H9 (cell line): ENCODE data around the gene MITF. TPM values are rescaled to one million over a fixed set of nuclear protein-coding genes. Genes with fewer than 3 reads are reported as not detected.

Experiments used
- DNase-seq: peaks from one replicate; pipeline ENCODE4 v3.0.0-alpha.2; 2017
- H2AFZ ChIP-seq: one replicate; pipeline ENCODE4 v1.6.1; 2013; ENCODE audit warnings: mild to moderate bottlenecking, low read length, control low read depth, moderate library complexity
- H2AK5ac ChIP-seq: 2 replicates; pipeline ENCODE4 v1.6.1; 2013; ENCODE audit warnings: low read length, control low read depth, mixed read lengths; ENCODE audit not compliant: insufficient read length
- H2BK120ac ChIP-seq: one replicate; pipeline ENCODE4 v1.6.1; 2013; ENCODE audit warnings: low read depth, mild to moderate bottlenecking, low read length, control low read depth, inconsistent platforms; ENCODE audit not compliant: poor library complexity, severe bottlenecking
- H2BK12ac ChIP-seq: 2 replicates; pipeline ENCODE4 v1.6.1; 2013; ENCODE audit warnings: low read length, control low read depth, mixed read lengths, low read depth; ENCODE audit not compliant: insufficient read length
- H2BK15ac ChIP-seq: 2 replicates; pipeline ENCODE4 v1.6.1; 2013; ENCODE audit warnings: low read depth, low read length, control low read depth
- H2BK20ac ChIP-seq: one replicate; pipeline ENCODE4 v1.6.1; 2013; ENCODE audit warnings: low read depth, mild to moderate bottlenecking, low read length, control low read depth, inconsistent platforms; ENCODE audit not compliant: poor library complexity, severe bottlenecking
- H2BK5ac ChIP-seq: 2 replicates; pipeline ENCODE4 v1.6.1; 2013; ENCODE audit warnings: low read length, control low read depth, mixed read lengths; ENCODE audit not compliant: insufficient read length
- H3K14ac ChIP-seq: 2 replicates; pipeline ENCODE4 v1.6.1; 2013; ENCODE audit warnings: low read length, control low read depth; ENCODE audit not compliant: insufficient read depth
- H3K18ac ChIP-seq: 2 replicates; pipeline ENCODE4 v1.6.1; 2013; ENCODE audit warnings: low read depth, mild to moderate bottlenecking, mixed read lengths, low read length, control low read depth; ENCODE audit not compliant: insufficient read length
- H3K23ac ChIP-seq: 2 replicates; pipeline ENCODE4 v1.6.1; 2013; ENCODE audit warnings: low read length, control low read depth, mixed read lengths, low read depth; ENCODE audit not compliant: insufficient read length
- H3K23me2 ChIP-seq: 2 replicates; pipeline ENCODE4 v1.6.1; 2013; ENCODE audit warnings: low read depth, mild to moderate bottlenecking, mixed read lengths, low read length, control low read depth; ENCODE audit not compliant: insufficient read length, poor library complexity, severe bottlenecking
- H3K27ac ChIP-seq: 2 replicates; pipeline ENCODE4 v1.5.1; 2013; ENCODE audit warnings: low read length, control low read depth, mixed read lengths, low read depth; ENCODE audit not compliant: insufficient read length
- H3K27me3 ChIP-seq: 2 replicates; pipeline ENCODE4 v1.6.1; 2013; ENCODE audit warnings: low read length, control low read depth, inconsistent platforms; ENCODE audit not compliant: insufficient read depth
- H3K4ac ChIP-seq: 2 replicates; pipeline ENCODE4 v1.6.1; 2013; ENCODE audit warnings: low read depth, mild to moderate bottlenecking, control low read depth, inconsistent platforms, low read length, moderate library complexity
- H3K4me1 ChIP-seq: 2 replicates; pipeline ENCODE4 v1.6.1; 2013; ENCODE audit warnings: low read length, control low read depth, inconsistent platforms; ENCODE audit not compliant: insufficient read depth
- H3K4me2 ChIP-seq: 2 replicates; pipeline ENCODE4 v1.6.1; 2013; ENCODE audit warnings: low read length, control low read depth, mixed read lengths; ENCODE audit not compliant: insufficient read length, insufficient read depth
- H3K56ac ChIP-seq: 2 replicates; pipeline ENCODE4 v1.6.1; 2013; ENCODE audit warnings: low read depth, mild to moderate bottlenecking, mixed read lengths, low read length, control low read depth; ENCODE audit not compliant: insufficient read length
- H3K79me1 ChIP-seq: 2 replicates; pipeline ENCODE4 v1.6.1; 2013; ENCODE audit warnings: low read depth, mild to moderate bottlenecking, moderate library complexity, low read length, control low read depth, inconsistent platforms; ENCODE audit not compliant: insufficient read depth, poor library complexity, severe bottlenecking
- H3K79me2 ChIP-seq: 2 replicates; pipeline ENCODE4 v1.6.1; 2013; ENCODE audit warnings: low read length, control low read depth, inconsistent platforms; ENCODE audit not compliant: insufficient read depth
- H3K9ac ChIP-seq: 2 replicates; pipeline ENCODE4 v1.6.1; 2013; ENCODE audit warnings: low read length, control low read depth, mixed read lengths; ENCODE audit not compliant: insufficient read length; ENCODE audit errors: extremely low read depth
- H3K9me3 ChIP-seq: one replicate; pipeline ENCODE4 v1.6.1; 2013; ENCODE audit warnings: low read depth, low read length, inconsistent platforms; ENCODE audit not compliant: control insufficient read depth
- H3T11ph ChIP-seq: one replicate; pipeline ENCODE4 v1.6.1; 2013; ENCODE audit warnings: mild to moderate bottlenecking, low read length, control low read depth, inconsistent platforms
- H4K20me1 ChIP-seq: one replicate; pipeline ENCODE4 v1.6.1; 2013; ENCODE audit not compliant: control insufficient read depth, insufficient read length, insufficient read depth
- H4K5ac ChIP-seq: 2 replicates; pipeline ENCODE4 v1.6.1; 2013; ENCODE audit warnings: low read depth, mild to moderate bottlenecking, mixed read lengths, low read length, control low read depth; ENCODE audit not compliant: insufficient read length
- H4K8ac ChIP-seq: replicated peaks from 2 replicates; pipeline ENCODE4 v1.6.1; 2013; ENCODE audit warnings: low read length, control low read depth, mixed read lengths, low read depth; ENCODE audit not compliant: insufficient read length
- H4K91ac ChIP-seq: 2 replicates; pipeline ENCODE4 v1.6.1; 2013; ENCODE audit warnings: low read depth, mild to moderate bottlenecking, moderate library complexity, mixed read lengths, low read length, control low read depth; ENCODE audit not compliant: insufficient read length
- H3K27ac Mint-ChIP-seq, 3 experiments: 2 replicates in 2 of 3; 3 replicates in 1 of 3; pipeline ENCODE4 v1.8.0; 2020 to 2021; ENCODE audit warnings: mixed read lengths in 3 of 3, mild to moderate bottlenecking in 1 of 3, moderate library complexity in 1 of 3
- H3K27me3 Mint-ChIP-seq: 2 replicates; pipeline ENCODE4 v1.8.0; 2021; ENCODE audit warnings: low read depth, mild to moderate bottlenecking, moderate library complexity, mixed read lengths
- H3K36me3 Mint-ChIP-seq, 3 experiments: 2 replicates in 2 of 3; 3 replicates in 1 of 3; pipeline ENCODE4 v1.8.0; 2020 to 2021; ENCODE audit warnings: low read depth in 3 of 3, mixed read lengths in 3 of 3; ENCODE audit not compliant: insufficient read depth in 1 of 3
- H3K4me1 Mint-ChIP-seq, 2 experiments: 2 replicates each; pipeline ENCODE4 v1.8.0; 2020; ENCODE audit warnings: mixed read lengths in 2 of 2
- H3K4me3 Mint-ChIP-seq, 2 experiments: 2 replicates in 1 of 2; 3 replicates in 1 of 2; pipeline ENCODE4 v1.8.0; 2020 to 2021; ENCODE audit warnings: mild to moderate bottlenecking in 2 of 2, mixed read lengths in 2 of 2, moderate library complexity in 1 of 2
- H3K9me3 Mint-ChIP-seq, 2 experiments: 2 replicates in 1 of 2; 3 replicates in 1 of 2; pipeline ENCODE4 v1.8.0; 2020; ENCODE audit warnings: mild to moderate bottlenecking in 2 of 2, mixed read lengths in 2 of 2, moderate library complexity in 1 of 2
- CTCF ChIP-seq: fragments of 200-600 bp; sonication (generic); conservative IDR thresholded peaks from 3 replicates; pipeline ENCODE4 v1.8.0; 2021; ENCODE audit warnings: antibody characterized with exemption, mild to moderate bottlenecking
- WGBS: extraction: QIAGEN DNeasy Blood & Tissue Kit; methylation state at CpG from one replicate; pipeline ENCODE4 v1.1.7; 2013; ENCODE audit warnings: missing lambda C conversion rate, low lambda C conversion rate, mixed read lengths; ENCODE audit not compliant: insufficient read length; ENCODE audit errors: extremely low coverage; 5-methylcytosine and 5-hydroxymethylcytosine counted together
- total RNA-seq: library from RNA; stranded (reverse); gene quantifications from 2 replicates; pipeline ENCODE4 v1.2.1, GENCODE V29; 2021

Gene MITF
- total RNA-seq, 1 experiment from 2014 or later = 0.81 TPM

- Histone ChIP-seq H2AK5ac (no peak overlapping the region), H3K9ac (no peak overlapping the region), H3K79me2 (no peaks in the 10 kb centered on the region), H3K9me3 (no peaks in the 10 kb centered on the region), H2AFZ (no peak overlapping the region), H3K18ac (no peak overlapping the region), H2BK12ac (no peak overlapping the region), H3K4me2 (no peak overlapping the region), H2BK120ac (no peak overlapping the region), H2BK20ac (no peak overlapping the region), H3K4me1 (peaks cover 5% of the 10 kb centered on the region; the same call in 1 of the 2 replicates), H3K27me3 (no peaks in the 10 kb centered on the region), H3K23ac (no peak overlapping the region), H3K79me1 (no peaks in the 10 kb centered on the region), H4K8ac (no peak overlapping the region), H2BK15ac (no peak overlapping the region), H2BK5ac (no peak overlapping the region), H3K14ac (no peak overlapping the region), H4K20me1 (no peaks in the 10 kb centered on the region), H3K23me2 (no peaks in the 10 kb centered on the region), H3K4ac (no peak overlapping the region), H3T11ph (no peak overlapping the region), H4K5ac (no peak overlapping the region), H4K91ac (no peak overlapping the region), H3K56ac (no peak overlapping the region), H3K27ac (no peak overlapping the region)
- TF ChIP-seq CTCF = no peak
- H3K36me3 Mint-ChIP-seq = no peaks in the 10 kb centered on the region
- no peak overlapping the region for H3K4me3 Mint-ChIP-seq
- WGBS = no CpG with 5 or more reads among the region's 4 CpGs
- DNase-seq = no peak
- H3K9me3 Mint-ChIP-seq = no peaks in the 10 kb centered on the region
- no peak overlapping the region for H3K27ac Mint-ChIP-seq
- peaks cover 27% of the 10 kb centered on the region for H3K27me3 Mint-ChIP-seq
- H3K4me1 Mint-ChIP-seq = peaks cover 18 to 26% of the 10 kb centered on the region in 2 experiments
These were observed 15.9 kb upstream of the MITF start for GRCh38 chr3:69723389-69723788.
